Lower lobe of right lung (tissue), 2 donors: Measurements from ENCODE around the gene TP63. TPM values are rescaled to one million over a fixed set of nuclear protein-coding genes. Genes with fewer than 3 reads are reported as not detected.
"Not testable (repeated sequence)": the region's sequence is repeated elsewhere in the genome, so short reads cannot be mapped to it uniquely, and the experiment has no call there.

ENCODE experiments used
- ATAC-seq, 2 donors: fragments of 200-7000 bp; cut with Tn5 transposase; one replicate each; pipeline ENCODE4 v1.9.1; 2020 to 2022; ENCODE audit warnings: mild to moderate bottlenecking in 2 of 2, moderate library complexity in 2 of 2
- DNase-seq: peaks from one replicate; pipeline ENCODE4 v3.0.0-alpha.2; 2020
- H3K27ac ChIP-seq: fragments of 200-600 bp; one replicate; pipeline ENCODE4 v1.8.0; 2022
- H3K27me3 ChIP-seq: fragments of 200-600 bp; one replicate; pipeline ENCODE4 v1.8.0; 2022; ENCODE audit warnings: low read depth
- H3K36me3 ChIP-seq: fragments of 200-600 bp; one replicate; pipeline ENCODE4 v1.8.0; 2022; ENCODE audit warnings: mild to moderate bottlenecking
- H3K4me1 ChIP-seq: fragments of 200-600 bp; one replicate; pipeline ENCODE4 v1.8.0; 2022
- H3K4me3 ChIP-seq: fragments of 200-600 bp; one replicate; pipeline ENCODE4 v1.8.0; 2022; ENCODE audit warnings: mild to moderate bottlenecking
- H3K9me3 ChIP-seq: fragments of 200-600 bp; one replicate; pipeline ENCODE4 v1.8.0; 2022
- CTCF ChIP-seq: fragments of 200-600 bp; IDR thresholded peaks from one replicate; pipeline ENCODE4 v1.8.0; 2022; ENCODE audit warnings: antibody characterized with exemption, mild to moderate bottlenecking
- intact Hi-C: fragments of 100-400 bp; cut with DNase I; formaldehyde crosslinking; loops from one replicate; pipeline ENCODE4 v1.11.0; 2022
- total RNA-seq: library from RNA; stranded (reverse); fragmentation: NEBNext Ultra II Directional; extraction: Animal tissue kit (Norgen Biotek cat#: 25700); gene quantifications from one replicate; pipeline ENCODE4 v1.2.1, GENCODE V29; 2021
- donor health status: DM: no; HTN: yes; CAD: no; lungs with severe emphysema.

The TP63 gene
- total RNA-seq, 1 donor from 2014 or later = 2.1 TPM

- ATAC-seq = no peak
- no peaks in the 10 kb centered on the region for H3K27me3 ChIP-seq
- intact Hi-C loops = no loop called here
- H3K4me1 ChIP-seq = no peaks in the 10 kb centered on the region
- no peak overlapping the region for H3K4me3 ChIP-seq
- H3K27ac ChIP-seq = no peak overlapping the region
- H3K9me3 ChIP-seq = no peaks in the 10 kb centered on the region
- H3K36me3 ChIP-seq = no peaks in the 10 kb centered on the region
- no peak for TF ChIP-seq CTCF
- no peak for DNase-seq
Measured at GRCh38 chr3:189588475-189589178, 42.6 kb upstream of the TP63 start.

GRCh38 chr3:189589179-189589569, 42.0 kb upstream of the TP63 start:
- no peaks in the 10 kb centered on the region for H3K9me3 ChIP-seq
- no peak for TF ChIP-seq CTCF
- H3K4me3 ChIP-seq = no peak overlapping the region
- H3K27me3 ChIP-seq = no peaks in the 10 kb centered on the region
- no peaks in the 10 kb centered on the region for H3K4me1 ChIP-seq
- ATAC-seq = no peak
- H3K27ac ChIP-seq = no peak overlapping the region
- intact Hi-C loops = no loop called here
- no peak for DNase-seq
- H3K36me3 ChIP-seq = no peaks in the 10 kb centered on the region

DNA sequence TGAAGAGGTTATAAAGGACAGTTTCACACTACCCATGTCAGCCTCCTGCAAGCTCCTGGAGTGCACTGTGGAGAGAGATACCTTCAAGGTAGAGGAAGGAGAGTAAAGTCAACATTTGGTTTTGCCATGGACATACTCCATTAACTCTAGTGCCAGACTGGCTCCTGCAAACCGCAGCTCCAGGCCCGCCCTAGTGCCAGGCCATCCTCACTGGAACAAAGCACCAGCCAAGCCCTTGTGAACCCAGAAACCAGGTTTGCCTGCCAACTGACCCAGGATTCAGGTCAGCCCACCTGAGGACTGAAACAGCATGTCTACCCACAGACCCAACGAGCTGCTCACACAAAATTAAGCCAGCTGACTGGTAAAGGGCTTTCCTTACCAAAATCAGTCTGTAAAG, 41.0 kb upstream of the TP63 start:
- H3K36me3 ChIP-seq = no peaks in the 10 kb centered on the region
- H3K27me3 ChIP-seq = no peaks in the 10 kb centered on the region
- no peaks in the 10 kb centered on the region for H3K9me3 ChIP-seq
- no peaks in the 10 kb centered on the region for H3K4me1 ChIP-seq
- intact Hi-C loops = no loop called here
- TF ChIP-seq CTCF = no peak
- no peak overlapping the region for H3K4me3 ChIP-seq
- no peak for DNase-seq
- ATAC-seq = no peak
- H3K27ac ChIP-seq = no peak overlapping the region

GRCh38 chr3:189593581-189593980, 37.6 kb upstream of the TP63 start:
- no peak for ATAC-seq
- no peak for DNase-seq
- Histone ChIP-seq H3K4me1 (no peaks in the 10 kb centered on the region), H3K27ac (no peak overlapping the region), H3K27me3 (no peaks in the 10 kb centered on the region), H3K36me3 (no peaks in the 10 kb centered on the region), H3K9me3 (no peaks in the 10 kb centered on the region), H3K4me3 (no peak overlapping the region)
- intact Hi-C loops = no loop called here
- TF ChIP-seq CTCF = no peak

GRCh38 chr3:189596078-189596979, 34.9 kb upstream of the TP63 start:
- ATAC-seq, H3K36me3 ChIP-seq, H3K9me3 ChIP-seq, H3K4me1 ChIP-seq, H3K4me3 ChIP-seq, H3K27me3 ChIP-seq, H3K27ac ChIP-seq, intact Hi-C loops, DNase-seq: not testable (repeated sequence)

DNA sequence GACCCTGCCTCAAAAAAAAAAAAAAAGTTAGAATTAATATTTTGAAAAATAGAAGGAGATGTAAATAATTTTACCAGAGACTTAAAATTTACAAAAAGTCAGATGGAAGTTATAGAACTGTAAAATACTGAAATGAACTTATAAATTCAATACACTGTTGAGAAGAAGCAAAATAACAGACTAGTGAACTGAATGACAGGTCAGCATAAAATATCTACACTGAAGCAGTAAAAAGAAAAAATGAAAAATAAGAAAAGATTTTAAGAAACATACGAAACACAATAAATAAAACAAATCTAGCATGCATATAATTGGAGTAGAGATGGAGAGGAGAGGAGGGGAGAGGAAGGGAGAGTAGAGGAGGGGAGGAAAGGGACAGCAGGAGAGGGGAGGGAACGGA, 33.3 kb upstream of the TP63 start:
- H3K27ac ChIP-seq = no peak overlapping the region
- H3K27me3 ChIP-seq = no peaks in the 10 kb centered on the region
- H3K4me3 ChIP-seq = no peak overlapping the region
- intact Hi-C loops = no loop called here
- DNase-seq (no peak), ATAC-seq (no peak)
- no peaks in the 10 kb centered on the region for H3K9me3 ChIP-seq
- no peak for TF ChIP-seq CTCF
- no peaks in the 10 kb centered on the region for H3K4me1 ChIP-seq
- H3K36me3 ChIP-seq = no peaks in the 10 kb centered on the region
